ENCODE data around the gene TFAM.

DNA sequence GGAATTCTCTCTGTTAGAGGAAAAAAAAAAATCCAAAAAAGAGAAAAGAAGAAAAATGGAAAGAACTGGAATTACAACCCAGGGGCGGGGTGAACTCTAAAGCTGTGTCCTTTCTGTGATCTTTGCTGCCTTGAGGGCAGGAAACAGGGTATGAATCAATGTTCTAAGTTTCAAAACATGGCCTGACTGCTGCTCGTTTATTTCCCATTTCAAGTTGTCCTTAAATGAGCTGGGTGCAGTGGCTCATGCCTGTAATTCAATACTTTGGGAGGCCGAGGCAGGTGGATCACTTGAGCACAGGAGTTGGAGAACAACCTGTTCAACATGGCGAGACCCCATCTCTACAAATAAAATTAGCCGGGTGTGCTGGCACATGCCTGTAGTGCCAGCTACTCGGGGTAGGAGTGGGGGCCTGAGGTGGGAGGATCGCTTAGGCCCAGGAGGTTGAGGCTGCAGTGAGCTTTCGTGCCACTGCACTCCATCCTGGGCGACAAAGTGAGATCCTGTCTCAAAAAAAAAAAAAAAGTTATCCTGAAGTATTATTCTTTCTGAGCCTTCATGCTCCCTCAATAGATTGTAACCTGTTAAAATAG, 24.7 kb upstream of the TFAM start:
- no peak for TF ChIP-seq POLR2AphosphoS5 (IDR thresholded peaks at IDR 0.05; ENCODE audit: insufficient read depth in 1 of 2, low read depth in 1 of 2)
- TF ChIP-seq, protein P1, sequence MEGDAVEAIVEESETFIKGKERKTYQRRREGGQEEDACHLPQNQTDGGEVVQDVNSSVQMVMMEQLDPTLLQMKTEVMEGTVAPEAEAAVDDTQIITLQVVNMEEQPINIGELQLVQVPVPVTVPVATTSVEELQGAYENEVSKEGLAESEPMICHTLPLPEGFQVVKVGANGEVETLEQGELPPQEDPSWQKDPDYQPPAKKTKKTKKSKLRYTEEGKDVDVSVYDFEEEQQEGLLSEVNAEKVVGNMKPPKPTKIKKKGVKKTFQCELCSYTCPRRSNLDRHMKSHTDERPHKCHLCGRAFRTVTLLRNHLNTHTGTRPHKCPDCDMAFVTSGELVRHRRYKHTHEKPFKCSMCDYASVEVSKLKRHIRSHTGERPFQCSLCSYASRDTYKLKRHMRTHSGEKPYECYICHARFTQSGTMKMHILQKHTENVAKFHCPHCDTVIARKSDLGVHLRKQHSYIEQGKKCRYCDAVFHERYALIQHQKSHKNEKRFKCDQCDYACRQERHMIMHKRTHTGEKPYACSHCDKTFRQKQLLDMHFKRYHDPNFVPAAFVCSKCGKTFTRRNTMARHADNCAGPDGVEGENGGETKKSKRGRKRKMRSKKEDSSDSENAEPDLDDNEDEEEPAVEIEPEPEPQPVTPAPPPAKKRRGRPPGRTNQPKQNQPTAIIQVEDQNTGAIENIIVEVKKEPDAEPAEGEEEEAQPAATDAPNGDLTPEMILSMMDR (IDR thresholded peaks at IDR 0.05), result no peak
